Central memory CD4-positive, alpha-beta T cell (primary cell): ENCODE data around the gene GRAMD1B.

ENCODE experiments used
- DNase-seq: peaks from one replicate; pipeline ENCODE4 v3.0.0; 2022

GRAMD1B gene

GRCh38 chr11:123653827-123654565, 223.9 kb downstream of the GRAMD1B start:
- no peak for DNase-seq

- DNase-seq, result no peak
These were observed 224.6 kb downstream of the GRAMD1B start, which contains the start of gene SCN3B for GRCh38 chr11:123654566-123655081. Gene SCN3B, minus strand, starts transcription at chr11:123654624. Its CDS starts 823 bp downstream, at chr11:123653801.

GRCh38 chr11:123659311-123659710, 229.2 kb downstream of the GRAMD1B start:
- no peak for DNase-seq

- peak; percentile 23 for DNase-seq
These were observed 229.9 kb downstream of the GRAMD1B start for GRCh38 chr11:123659965-123660364.

GRCh38 chr11:123665306-123665705, 235.2 kb downstream of the GRAMD1B start:
- DNase-seq, result no peak

- no peak for DNase-seq
These were observed 240.0 kb downstream of the GRAMD1B start for GRCh38 chr11:123670081-123670480.

GRCh38 chr11:123671534-123671933, 241.5 kb downstream of the GRAMD1B start:
- no peak for DNase-seq

- DNase-seq, result no peak
These were observed 242.5 kb downstream of the GRAMD1B start for GRCh38 chr11:123672568-123672967.

GRCh38 chr11:123674297-123674696, 244.2 kb downstream of the GRAMD1B start:
- no peak for DNase-seq
